Loucy (cell line): Measurements from ENCODE around the gene GNA12.

ENCODE experiments used
- H2AFZ ChIP-seq: fragments of 200-600 bp; sonication (generic); 2 replicates; pipeline ENCODE4 v1.6.0; 2016; ENCODE audit warnings: antibody characterized with exemption, mild to moderate bottlenecking, low read length, moderate library complexity
- H3F3A ChIP-seq: fragments of 200-600 bp; 2 replicates; pipeline ENCODE4 v1.6.0; 2016; ENCODE audit warnings: antibody characterized with exemption, low read depth, mild to moderate bottlenecking
- H3K27me3 ChIP-seq: fragments of 200-600 bp; sonication (generic); 2 replicates; pipeline ENCODE4 v1.6.1; 2014; ENCODE audit warnings: low read length, mild to moderate bottlenecking; ENCODE audit not compliant: insufficient read depth, poor library complexity, severe bottlenecking
- H3K36me3 ChIP-seq: fragments of 200-600 bp; sonication (generic); 2 replicates; pipeline ENCODE4 v1.6.1; 2016; ENCODE audit warnings: low read length; ENCODE audit not compliant: insufficient read depth
- H3K4me1 ChIP-seq: fragments of 200-600 bp; sonication (generic); 2 replicates; pipeline ENCODE4 v1.5.1; 2014; ENCODE audit warnings: low read length, mild to moderate bottlenecking; ENCODE audit not compliant: insufficient read depth, poor library complexity, severe bottlenecking
- H3K4me2 ChIP-seq: fragments of 200-600 bp; sonication (generic); 2 replicates; pipeline ENCODE4 v1.6.0; 2014; ENCODE audit warnings: antibody characterized with exemption, low read length, low read depth, mild to moderate bottlenecking; ENCODE audit not compliant: poor library complexity, severe bottlenecking
- H3K4me3 ChIP-seq: fragments of 200-600 bp; sonication (generic); 2 replicates; pipeline ENCODE4 v1.5.1; 2014; ENCODE audit warnings: low read length, mild to moderate bottlenecking, mixed read lengths; ENCODE audit not compliant: poor library complexity, severe bottlenecking
- H3K79me2 ChIP-seq: fragments of 200-600 bp; sonication (generic); 2 replicates; pipeline ENCODE4 v1.6.1; 2014; ENCODE audit warnings: low read length; ENCODE audit not compliant: insufficient read depth
- H3K9ac ChIP-seq: fragments of 200-600 bp; sonication (generic); 2 replicates; pipeline ENCODE4 v1.6.0; 2014; ENCODE audit warnings: mild to moderate bottlenecking, low read depth, low read length, moderate library complexity; ENCODE audit not compliant: poor library complexity, severe bottlenecking
- H3K9me2 ChIP-seq: fragments of 200-600 bp; sonication (generic); replicated peaks from 2 replicates; pipeline ENCODE4 v1.6.1; 2016; ENCODE audit warnings: low read depth, low read length, mixed read lengths
- H3K9me3 ChIP-seq: fragments of 200-600 bp; sonication (generic); 2 replicates; pipeline ENCODE4 v1.6.1; 2014; ENCODE audit warnings: mild to moderate bottlenecking, antibody characterized with exemption, low read length, low read depth; ENCODE audit not compliant: insufficient read depth
- H4K20me1 ChIP-seq: fragments of 200-600 bp; sonication (generic); 2 replicates; pipeline ENCODE4 v1.6.0; 2014; ENCODE audit warnings: antibody characterized with exemption, low read length, mild to moderate bottlenecking; ENCODE audit not compliant: insufficient read depth, poor library complexity, severe bottlenecking
- EZH2phosphoT487 ChIP-seq: fragments of 200-600 bp; IDR thresholded peaks from 2 replicates; pipeline ENCODE4 v1.6.1; 2018; ENCODE audit warnings: antibody characterized with exemption, mild to moderate bottlenecking, moderate library complexity, borderline replicate concordance
- TF ChIP-seq, protein P1 (sequence below): fragments of 200-600 bp; sonication (generic); conservative IDR thresholded peaks from 2 replicates; pipeline ENCODE4 v1.5.1; 2014; ENCODE audit warnings: mild to moderate bottlenecking, antibody characterized with exemption, low read length

Gene GNA12

DNA sequence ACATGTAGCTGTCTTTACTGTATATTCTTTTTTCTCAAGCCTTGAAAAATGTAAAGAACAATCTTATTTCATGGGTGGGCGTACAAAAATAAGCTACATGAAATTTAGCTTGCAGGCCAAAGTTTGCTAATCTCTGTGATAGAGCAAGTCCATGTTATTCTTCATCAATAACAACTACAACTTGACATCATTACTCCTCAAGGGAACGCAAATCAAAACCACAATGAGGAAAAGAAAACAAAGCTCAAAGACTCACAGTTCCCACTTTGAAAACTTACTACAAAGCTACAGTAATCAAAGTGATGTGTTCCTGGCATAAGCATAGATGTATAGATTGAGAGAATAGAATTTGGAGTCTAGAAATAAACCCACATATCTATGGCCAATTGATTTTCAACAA is 62.5 kb downstream of the GNA12 start:
- Histone ChIP-seq H3K9ac (no peak overlapping the region), H3K36me3 (peaks cover 39% of the 10 kb centered on the region; the same call in 1 of the 2 replicates), H3K4me2 (no peak overlapping the region), H3F3A (no peaks in the 10 kb centered on the region), H2AFZ (no peak overlapping the region), H3K4me1 (peaks cover 4% of the 10 kb centered on the region), H4K20me1 (no peaks in the 10 kb centered on the region), H3K4me3 (no peak overlapping the region), H3K9me3 (no peaks in the 10 kb centered on the region), H3K27me3 (no peaks in the 10 kb centered on the region), H3K79me2 (peaks cover 23% of the 10 kb centered on the region; the same call in 1 of the 2 replicates), H3K9me2 (no peaks in the 10 kb centered on the region)
- no peak for TF ChIP-seq EZH2phosphoT487
- TF ChIP-seq, protein P1, sequence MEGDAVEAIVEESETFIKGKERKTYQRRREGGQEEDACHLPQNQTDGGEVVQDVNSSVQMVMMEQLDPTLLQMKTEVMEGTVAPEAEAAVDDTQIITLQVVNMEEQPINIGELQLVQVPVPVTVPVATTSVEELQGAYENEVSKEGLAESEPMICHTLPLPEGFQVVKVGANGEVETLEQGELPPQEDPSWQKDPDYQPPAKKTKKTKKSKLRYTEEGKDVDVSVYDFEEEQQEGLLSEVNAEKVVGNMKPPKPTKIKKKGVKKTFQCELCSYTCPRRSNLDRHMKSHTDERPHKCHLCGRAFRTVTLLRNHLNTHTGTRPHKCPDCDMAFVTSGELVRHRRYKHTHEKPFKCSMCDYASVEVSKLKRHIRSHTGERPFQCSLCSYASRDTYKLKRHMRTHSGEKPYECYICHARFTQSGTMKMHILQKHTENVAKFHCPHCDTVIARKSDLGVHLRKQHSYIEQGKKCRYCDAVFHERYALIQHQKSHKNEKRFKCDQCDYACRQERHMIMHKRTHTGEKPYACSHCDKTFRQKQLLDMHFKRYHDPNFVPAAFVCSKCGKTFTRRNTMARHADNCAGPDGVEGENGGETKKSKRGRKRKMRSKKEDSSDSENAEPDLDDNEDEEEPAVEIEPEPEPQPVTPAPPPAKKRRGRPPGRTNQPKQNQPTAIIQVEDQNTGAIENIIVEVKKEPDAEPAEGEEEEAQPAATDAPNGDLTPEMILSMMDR, result no peak

GRCh38 chr7:2779051-2779450 is 65.1 kb downstream of the GNA12 start:
- Histone ChIP-seq H3K27me3 (no peaks in the 10 kb centered on the region), H3K4me1 (no peaks in the 10 kb centered on the region), H3K9me2 (no peaks in the 10 kb centered on the region), H3K36me3 (peaks cover 29% of the 10 kb centered on the region; the same call in 1 of the 2 replicates), H4K20me1 (no peaks in the 10 kb centered on the region), H3K9ac (no peak overlapping the region), H2AFZ (no peak overlapping the region), H3K4me3 (no peak overlapping the region), H3F3A (no peaks in the 10 kb centered on the region), H3K9me3 (no peaks in the 10 kb centered on the region), H3K79me2 (peaks cover 4% of the 10 kb centered on the region; the same call in 1 of the 2 replicates), H3K4me2 (no peak overlapping the region)
- no peak for TF ChIP-seq EZH2phosphoT487
- TF ChIP-seq, protein P1, result no peak

- Histone ChIP-seq H3K36me3 (peaks cover 32% of the 10 kb centered on the region; the same call in 1 of the 2 replicates), H3K4me2 (no peak overlapping the region)
Measured at GRCh38 chr7:2777898-2778535, 66.1 kb downstream of the GNA12 start.

More at GRCh38 chr7:2777898-2778535, 66.1 kb downstream of the GNA12 start:
- no peak for TF ChIP-seq EZH2phosphoT487
- TF ChIP-seq, protein P1, result no peak
- Histone ChIP-seq H3K4me1 (no peaks in the 10 kb centered on the region), H3F3A (no peaks in the 10 kb centered on the region), H4K20me1 (no peaks in the 10 kb centered on the region), H3K27me3 (no peaks in the 10 kb centered on the region), H3K79me2 (peaks cover 4% of the 10 kb centered on the region; the same call in 1 of the 2 replicates), H3K9ac (no peak overlapping the region), H3K4me3 (no peak overlapping the region), H3K9me2 (no peaks in the 10 kb centered on the region), H3K9me3 (no peaks in the 10 kb centered on the region), H2AFZ (no peak overlapping the region)
